ENCODE measurements around the gene CDK19.

The CDK19 gene

GRCh38 chr6:110567957-110568696, 247.1 kb downstream of the CDK19 start:
- no peak for DNase-seq

DNA sequence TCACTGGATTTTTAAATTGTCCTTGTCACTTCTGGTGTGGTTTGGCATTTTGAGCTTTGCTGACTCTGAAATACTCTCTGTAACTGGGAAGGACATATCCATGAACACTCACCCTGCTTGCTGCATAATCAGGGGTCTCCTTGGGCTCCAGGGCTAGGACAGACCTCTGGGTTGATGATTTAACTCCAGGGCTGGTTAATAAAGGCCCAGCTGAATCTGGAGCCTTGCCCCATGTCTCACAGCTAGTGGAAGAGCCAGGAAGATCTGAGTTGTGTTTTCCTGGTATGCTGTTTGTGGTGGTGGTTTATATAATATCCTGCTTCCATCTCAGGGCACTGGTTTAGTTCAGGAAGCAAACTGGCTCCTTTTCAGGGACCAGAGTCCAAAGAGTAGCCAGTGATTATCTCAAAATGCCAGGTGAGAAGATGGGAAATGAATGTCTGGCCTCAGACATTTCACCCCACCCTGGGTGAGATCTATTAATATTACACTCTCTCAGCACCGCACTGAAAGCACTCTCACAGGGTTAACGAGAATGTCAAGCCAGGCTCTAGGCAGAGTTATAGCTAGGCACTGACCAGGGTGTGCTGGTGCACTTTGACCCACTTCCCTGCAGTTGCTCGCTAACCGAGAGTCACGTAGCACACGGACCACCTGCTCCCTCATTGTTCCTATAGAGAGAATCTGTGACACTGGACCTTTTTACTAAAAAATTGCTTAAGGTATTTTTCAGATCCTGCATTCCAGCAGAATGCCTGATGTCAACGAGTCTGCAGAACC, 248.7 kb downstream of the CDK19 start:
- DNase-seq: no peak

DNA sequence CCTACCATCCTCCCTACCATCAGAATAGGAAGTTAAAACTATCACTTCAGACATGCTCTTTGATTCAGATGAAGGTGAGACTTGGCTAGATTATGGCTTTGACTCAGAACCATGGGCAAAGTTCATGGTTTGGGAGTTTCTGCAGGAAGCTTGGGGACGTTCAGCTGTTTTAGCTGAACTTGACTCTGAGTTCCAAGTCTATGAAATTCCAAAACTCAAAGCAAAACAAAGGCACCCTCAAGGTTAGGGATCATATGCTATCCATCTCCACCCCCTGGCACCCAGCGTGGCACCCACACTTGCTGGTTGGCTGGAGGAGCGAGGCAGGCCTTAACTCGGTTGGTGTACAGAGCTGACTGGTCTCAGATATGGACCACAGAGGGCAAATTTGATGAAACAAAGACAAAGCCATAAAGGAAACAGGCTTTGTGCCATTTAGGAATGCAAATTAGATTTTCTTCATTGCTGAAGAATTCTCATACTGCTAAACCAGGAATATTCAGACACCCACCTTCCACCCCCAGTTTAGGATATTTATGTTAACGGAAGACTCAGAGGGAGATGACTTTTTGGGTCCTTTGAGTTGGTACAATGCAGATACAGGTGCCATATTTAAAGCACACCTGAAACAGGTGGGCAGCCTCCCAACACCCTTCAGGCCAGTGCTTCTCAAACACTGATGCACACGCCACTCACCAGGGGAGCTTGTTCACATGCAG, 250.4 kb downstream of the CDK19 start:
- DNase-seq: no peak

- no peak for DNase-seq
Observed at GRCh38 chr6:110563711-110564110, 251.6 kb downstream of the CDK19 start.

DNA sequence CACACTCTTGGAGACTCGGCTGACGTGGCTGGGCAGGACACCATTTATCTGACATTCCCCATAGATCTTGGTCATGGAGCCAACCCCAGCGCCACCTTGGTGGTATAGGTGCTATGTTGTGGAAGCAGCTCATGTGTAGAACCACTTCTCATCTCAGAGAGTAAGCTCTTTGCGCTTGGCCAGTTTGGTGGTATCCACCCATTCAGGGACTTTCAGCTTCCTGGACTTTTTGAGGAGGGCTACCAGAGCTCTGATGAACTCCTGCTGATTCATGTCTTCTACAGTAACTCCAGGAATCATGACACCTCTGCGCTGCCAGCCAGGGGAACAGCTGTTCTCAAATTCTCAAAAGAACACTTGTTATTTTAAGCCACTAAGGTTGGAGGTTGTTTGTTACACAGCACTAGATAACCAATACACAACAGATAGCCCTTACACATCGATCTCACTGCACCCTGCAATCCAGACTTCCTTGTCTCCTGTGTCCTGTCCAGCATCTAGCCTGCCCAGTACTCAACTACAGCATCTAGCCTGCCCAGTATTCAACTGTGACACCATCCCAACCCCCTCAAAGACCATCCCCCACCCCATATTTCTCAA, 252.9 kb downstream of the CDK19 start:
- no peak for DNase-seq

- DNase-seq: no peak
Observed at GRCh38 chr6:110561696-110562095, 253.6 kb downstream of the CDK19 start.

GRCh38 chr6:110561008-110561396, 254.3 kb downstream of the CDK19 start:
- DNase-seq: no peak

GRCh38 chr6:110560239-110561007, 254.8 kb downstream of the CDK19 start:
- DNase-seq: no peak
